Keratinocyte (primary cell): ENCODE results near the gene INSYN2A.

Experiments
- CTCF ChIP-seq, 3 experiments: IDR thresholded peaks in 1 of 3; conservative IDR thresholded peaks in 1 of 3; optimal IDR thresholded peaks in 1 of 3; 2 replicates in 2 of 3; 3 replicates in 1 of 3; pipeline versions ENCODE3 to v1.5.1; 2011; ENCODE audit warnings: low read length in 3 of 3, mild to moderate bottlenecking in 3 of 3, moderate library complexity in 2 of 3, control low read depth in 1 of 3, inconsistent platforms in 1 of 3; ENCODE audit not compliant: insufficient read depth in 2 of 3; ENCODE audit errors: extremely low read depth in 1 of 3
- EZH2 ChIP-seq: IDR thresholded peaks from one replicate; pipeline ENCODE4 v1.6.1; 2012; ENCODE audit warnings: inconsistent platforms, mild to moderate bottlenecking, low read length, moderate library complexity

- TF ChIP-seq CTCF (optimal IDR thresholded peaks at IDR 0.05 in 1 of 3, IDR thresholded peaks at IDR 0.05 in 1 of 3, conservative IDR thresholded peaks at IDR 0.05 in 1 of 3; ENCODE audit: extremely low read depth in 1 of 3, insufficient read depth in 2 of 3, low read length in 3 of 3) (no peak), EZH2 (no peak)
Measured at GRCh38 chr10:127194111-127194510, 2.3 kb downstream of the INSYN2A start.
